Fibroblast of upper back skin (primary cell): Measurements from ENCODE around the gene UBE2J1.
"Not testable (repeated sequence)": the region's sequence is repeated elsewhere in the genome, so short reads cannot be mapped to it uniquely, and the experiment has no call there.

Source experiments
- DNase-seq: peaks from one replicate; pipeline ENCODE4 v3.0.0-alpha.2; 2013

UBE2J1 gene

GRCh38 chr6:89352278-89353117 is at the start of gene UBE2J1:
UBE2J1 (minus strand) TSS chr6:89352722; CDS start chr6:89352569, 153 bp downstream.
- DNase-seq, result peak; percentile 93

- DNase-seq, result no peak
Measured at GRCh38 chr6:89400912-89401399, 48.4 kb upstream of the UBE2J1 start.

GRCh38 chr6:89400050-89400449 is 47.5 kb upstream of the UBE2J1 start:
- DNase-seq, result no peak

GRCh38 chr6:89398762-89399525 is 46.4 kb upstream of the UBE2J1 start:
- DNase-seq, result no peak

- DNase-seq, result not testable (repeated sequence)
Measured at GRCh38 chr6:89397884-89398283, 45.4 kb upstream of the UBE2J1 start.

GRCh38 chr6:89393659-89394058 is 41.1 kb upstream of the UBE2J1 start:
- no peak for DNase-seq

- DNase-seq, result no peak
Measured at GRCh38 chr6:89392823-89393222, 40.3 kb upstream of the UBE2J1 start.

GRCh38 chr6:89388846-89389245 is 36.3 kb upstream of the UBE2J1 start:
- DNase-seq, result no peak

- DNase-seq, result peak; percentile 27
Measured at GRCh38 chr6:89387516-89388201, 35.1 kb upstream of the UBE2J1 start.

GRCh38 chr6:89386917-89387491 is 34.5 kb upstream of the UBE2J1 start:
- DNase-seq, result no peak

GRCh38 chr6:89385846-89386245 is 33.3 kb upstream of the UBE2J1 start:
- DNase-seq, result no peak

GRCh38 chr6:89385156-89385667 is 32.7 kb upstream of the UBE2J1 start:
- DNase-seq, result peak; percentile 28

GRCh38 chr6:89381031-89381430 is 28.5 kb upstream of the UBE2J1 start:
- no peak for DNase-seq

- DNase-seq, result no peak
Measured at GRCh38 chr6:89379281-89379680, 26.8 kb upstream of the UBE2J1 start.

- no peak for DNase-seq
Measured at GRCh38 chr6:89378628-89379027, 26.1 kb upstream of the UBE2J1 start.

- no peak for DNase-seq
Measured at GRCh38 chr6:89375427-89376267, 23.1 kb upstream of the UBE2J1 start.

- no peak for DNase-seq
Measured at GRCh38 chr6:89372506-89372901, 20.0 kb upstream of the UBE2J1 start.

GRCh38 chr6:89371849-89372505 is 19.5 kb upstream of the UBE2J1 start:
- peak; percentile 37 for DNase-seq

- peak; percentile 33 for DNase-seq
Measured at GRCh38 chr6:89368999-89369398, 16.5 kb upstream of the UBE2J1 start.

- peak; percentile 44 for DNase-seq
Measured at GRCh38 chr6:89368107-89368506, 15.6 kb upstream of the UBE2J1 start.

GRCh38 chr6:89364586-89364985 is 12.1 kb upstream of the UBE2J1 start:
- DNase-seq, result no peak
